Measurements from ENCODE around the gene HNRNPLL. TPM values are rescaled to one million over a fixed set of nuclear protein-coding genes. Genes with fewer than 3 reads are reported as not detected.

Gene HNRNPLL
- total RNA-seq, 1 donor from 2014 or later = 29.7 TPM

DNA sequence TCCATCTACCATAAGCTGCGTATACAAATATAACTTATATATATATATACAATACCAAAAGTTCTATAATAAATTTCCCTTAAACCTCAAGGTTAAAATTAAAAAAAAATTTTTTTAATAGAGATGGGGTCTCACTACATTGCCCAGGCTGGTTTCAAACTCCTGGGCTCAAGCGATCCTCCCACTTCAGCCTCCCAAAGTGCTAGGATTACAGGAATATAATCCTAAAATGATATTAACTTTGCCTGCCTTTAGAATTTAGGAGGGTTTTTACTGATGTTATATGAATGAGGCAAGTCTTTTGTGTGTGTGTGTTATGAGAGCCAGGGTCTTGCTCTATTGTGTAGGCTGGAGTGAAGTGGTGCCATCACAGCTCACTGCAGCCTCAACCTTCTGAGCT lies 49.2 kb downstream of the HNRNPLL start:
- TF ChIP-seq, protein P1, sequence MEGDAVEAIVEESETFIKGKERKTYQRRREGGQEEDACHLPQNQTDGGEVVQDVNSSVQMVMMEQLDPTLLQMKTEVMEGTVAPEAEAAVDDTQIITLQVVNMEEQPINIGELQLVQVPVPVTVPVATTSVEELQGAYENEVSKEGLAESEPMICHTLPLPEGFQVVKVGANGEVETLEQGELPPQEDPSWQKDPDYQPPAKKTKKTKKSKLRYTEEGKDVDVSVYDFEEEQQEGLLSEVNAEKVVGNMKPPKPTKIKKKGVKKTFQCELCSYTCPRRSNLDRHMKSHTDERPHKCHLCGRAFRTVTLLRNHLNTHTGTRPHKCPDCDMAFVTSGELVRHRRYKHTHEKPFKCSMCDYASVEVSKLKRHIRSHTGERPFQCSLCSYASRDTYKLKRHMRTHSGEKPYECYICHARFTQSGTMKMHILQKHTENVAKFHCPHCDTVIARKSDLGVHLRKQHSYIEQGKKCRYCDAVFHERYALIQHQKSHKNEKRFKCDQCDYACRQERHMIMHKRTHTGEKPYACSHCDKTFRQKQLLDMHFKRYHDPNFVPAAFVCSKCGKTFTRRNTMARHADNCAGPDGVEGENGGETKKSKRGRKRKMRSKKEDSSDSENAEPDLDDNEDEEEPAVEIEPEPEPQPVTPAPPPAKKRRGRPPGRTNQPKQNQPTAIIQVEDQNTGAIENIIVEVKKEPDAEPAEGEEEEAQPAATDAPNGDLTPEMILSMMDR (IDR thresholded peaks at IDR 0.05; ENCODE audit: insufficient read depth, low read length, severe bottlenecking) = no peak
- DNase-seq (ENCODE audit: low read depth) (no peak), FAIRE-seq (no peak)
- H3K36me3 ChIP-seq (ENCODE audit: control insufficient read depth, insufficient read depth, low read length) = no peaks in the 10 kb centered on the region
- no peak overlapping the region for H3K4me3 ChIP-seq (ENCODE audit: low read depth, low read length)
- H3K27me3 ChIP-seq (ENCODE audit: control insufficient read depth, insufficient read depth, low read length) = no peaks in the 10 kb centered on the region

DNA sequence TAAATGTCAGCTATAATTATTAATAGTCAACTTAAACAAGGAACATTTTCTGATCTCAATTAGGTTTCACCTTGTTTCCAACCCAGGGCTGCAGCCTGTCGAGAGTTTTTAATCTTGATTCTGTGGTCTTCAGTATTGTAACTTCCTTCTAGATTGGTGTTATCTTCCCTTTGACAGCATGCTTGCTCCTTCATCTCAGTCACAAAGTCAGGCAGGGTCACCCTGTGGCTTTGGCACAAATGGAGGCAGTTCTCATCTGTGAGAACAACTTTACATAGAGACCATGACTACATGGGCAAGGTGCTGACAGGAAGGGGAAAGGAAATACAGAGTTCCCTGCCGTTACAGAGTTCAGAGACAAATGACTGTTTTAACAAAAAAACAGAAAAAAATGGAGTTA lies 50.5 kb downstream of the HNRNPLL start:
- FAIRE-seq (no peak), DNase-seq (ENCODE audit: low read depth) (no peak)
- H3K27me3 ChIP-seq (ENCODE audit: control insufficient read depth, insufficient read depth, low read length) = no peaks in the 10 kb centered on the region
- H3K4me3 ChIP-seq (ENCODE audit: low read depth, low read length) = no peak overlapping the region
- TF ChIP-seq, protein P1 (IDR thresholded peaks at IDR 0.05; ENCODE audit: insufficient read depth, low read length, severe bottlenecking) = no peak
- no peaks in the 10 kb centered on the region for H3K36me3 ChIP-seq (ENCODE audit: control insufficient read depth, insufficient read depth, low read length)

DNA sequence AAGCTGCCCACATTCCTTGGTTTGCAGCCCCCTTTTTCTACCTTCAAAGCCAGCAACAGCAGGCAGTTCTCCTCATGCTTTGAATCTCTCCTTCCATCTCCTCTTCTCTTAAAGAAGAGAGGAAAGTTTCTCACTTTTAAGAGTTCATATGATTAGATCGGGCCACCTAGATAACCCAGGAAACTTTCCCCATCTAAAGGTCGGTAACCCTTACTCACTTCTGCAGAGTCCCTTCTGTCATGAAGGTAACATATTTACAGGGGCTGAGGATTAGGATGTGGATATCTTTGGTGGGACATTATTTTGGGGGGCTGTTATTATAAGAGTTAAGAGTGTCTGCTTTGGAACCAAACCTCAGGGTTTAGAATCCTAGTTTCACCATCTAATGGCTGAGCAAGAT lies 51.0 kb downstream of the HNRNPLL start:
- DNase-seq (ENCODE audit: low read depth) = no peak
- TF ChIP-seq, protein P1 (IDR thresholded peaks at IDR 0.05; ENCODE audit: insufficient read depth, low read length, severe bottlenecking) = no peak
- Histone ChIP-seq H3K36me3 (ENCODE audit: control insufficient read depth, insufficient read depth, low read length) (no peaks in the 10 kb centered on the region), H3K27me3 (ENCODE audit: control insufficient read depth, insufficient read depth, low read length) (no peaks in the 10 kb centered on the region), H3K4me3 (ENCODE audit: low read depth, low read length) (no peak overlapping the region)
- FAIRE-seq = no peak

DNA sequence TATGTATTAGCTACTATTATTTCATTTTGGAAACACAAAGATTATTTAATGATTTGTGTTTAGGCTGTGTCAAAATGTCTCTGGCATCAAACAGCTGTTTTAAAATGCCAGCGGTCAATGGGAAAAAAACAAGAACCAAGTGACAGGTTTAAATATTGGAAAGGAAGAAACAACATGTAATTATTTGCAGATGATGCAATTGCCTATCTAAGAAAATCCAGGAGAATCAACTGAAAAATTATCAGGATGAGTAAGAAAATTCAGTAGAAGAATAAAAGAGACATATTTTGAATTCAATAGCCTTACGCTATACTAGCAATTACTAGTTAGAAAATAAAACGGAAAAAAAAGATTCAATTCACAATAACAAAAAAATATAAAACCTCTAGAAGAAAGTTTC lies 51.6 kb downstream of the HNRNPLL start:
- TF ChIP-seq, protein P1 (IDR thresholded peaks at IDR 0.05; ENCODE audit: insufficient read depth, low read length, severe bottlenecking) = no peak
- FAIRE-seq = no peak
- H3K36me3 ChIP-seq (ENCODE audit: control insufficient read depth, insufficient read depth, low read length) = no peaks in the 10 kb centered on the region

DNA sequence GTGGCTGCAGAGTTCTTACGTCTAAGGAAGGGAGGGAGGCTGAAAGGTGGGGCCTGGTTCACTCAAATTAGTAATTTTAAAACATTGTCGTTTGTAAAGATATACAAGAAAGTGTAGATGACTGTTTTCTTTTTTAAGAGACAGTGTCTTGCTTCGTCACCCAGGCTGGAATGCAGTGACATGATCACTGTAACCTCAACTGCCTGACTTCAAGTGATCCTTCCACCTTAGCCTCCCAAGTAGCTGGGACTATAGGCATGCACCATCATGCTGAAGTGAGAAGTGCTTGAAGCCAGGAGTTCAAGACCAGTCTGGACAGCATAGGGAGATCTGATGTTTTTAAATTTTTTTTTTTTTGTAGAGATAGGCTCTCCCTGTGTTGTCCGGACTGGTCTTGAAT lies 52.9 kb downstream of the HNRNPLL start:
- TF ChIP-seq, protein P1 (IDR thresholded peaks at IDR 0.05; ENCODE audit: insufficient read depth, low read length, severe bottlenecking) = no peak
- FAIRE-seq (no peak), DNase-seq (ENCODE audit: low read depth) (no peak)
- no peaks in the 10 kb centered on the region for H3K27me3 ChIP-seq (ENCODE audit: control insufficient read depth, insufficient read depth, low read length)
- no peak overlapping the region for H3K4me3 ChIP-seq (ENCODE audit: low read depth, low read length)
- no peaks in the 10 kb centered on the region for H3K36me3 ChIP-seq (ENCODE audit: control insufficient read depth, insufficient read depth, low read length)

More for the DNA sequence above, 51.6 kb downstream of the HNRNPLL start:
- Histone ChIP-seq H3K4me3 (ENCODE audit: low read depth, low read length) (no peak overlapping the region), H3K27me3 (ENCODE audit: control insufficient read depth, insufficient read depth, low read length) (no peaks in the 10 kb centered on the region)
- DNase-seq (ENCODE audit: low read depth) = no peak

DNA sequence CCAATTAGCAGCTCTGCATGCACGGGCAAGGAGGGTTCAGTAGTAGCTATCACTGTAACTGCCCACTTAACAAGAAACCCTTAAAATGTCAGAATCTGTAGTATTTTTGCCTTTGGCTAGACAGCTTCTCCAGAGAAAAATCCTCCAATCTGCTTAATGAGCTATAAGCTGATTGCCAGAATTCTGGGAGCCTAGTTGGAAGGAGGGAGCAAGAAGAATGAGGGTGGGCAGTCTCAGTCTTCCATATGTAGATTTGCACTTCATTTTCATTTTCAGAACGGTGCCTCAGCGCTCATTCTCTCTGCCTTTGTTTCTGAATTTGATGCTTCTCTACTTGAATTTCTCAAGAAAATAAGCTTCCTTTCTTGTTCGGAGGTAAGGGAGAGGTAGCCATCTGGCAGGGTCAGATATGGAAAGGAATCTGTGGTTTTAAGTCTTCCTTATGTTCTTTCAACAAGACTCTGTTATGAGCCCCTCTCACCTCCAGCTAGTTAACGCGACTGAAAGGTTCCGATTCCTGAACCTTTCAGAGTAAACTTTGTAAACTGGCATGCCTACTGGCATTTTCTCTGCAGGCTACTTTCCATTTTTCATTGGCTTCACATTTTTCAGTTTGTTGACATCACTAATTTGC lies 53.5 kb downstream of the HNRNPLL start:
- TF ChIP-seq, protein P1 (IDR thresholded peaks at IDR 0.05; ENCODE audit: insufficient read depth, low read length, severe bottlenecking) = no peak
- Histone ChIP-seq H3K27me3 (ENCODE audit: control insufficient read depth, insufficient read depth, low read length) (no peaks in the 10 kb centered on the region), H3K36me3 (ENCODE audit: control insufficient read depth, insufficient read depth, low read length) (no peaks in the 10 kb centered on the region), H3K4me3 (ENCODE audit: low read depth, low read length) (no peak overlapping the region)
- no peak for FAIRE-seq
- no peak for DNase-seq (ENCODE audit: low read depth)

Measured in bronchial epithelial cell (primary cell).